ENCODE data around the gene PORCN.
"Not testable (repeated sequence)": the region's sequence is repeated elsewhere in the genome, so short reads cannot be mapped to it uniquely, and the experiment has no call there.

PORCN gene

DNA sequence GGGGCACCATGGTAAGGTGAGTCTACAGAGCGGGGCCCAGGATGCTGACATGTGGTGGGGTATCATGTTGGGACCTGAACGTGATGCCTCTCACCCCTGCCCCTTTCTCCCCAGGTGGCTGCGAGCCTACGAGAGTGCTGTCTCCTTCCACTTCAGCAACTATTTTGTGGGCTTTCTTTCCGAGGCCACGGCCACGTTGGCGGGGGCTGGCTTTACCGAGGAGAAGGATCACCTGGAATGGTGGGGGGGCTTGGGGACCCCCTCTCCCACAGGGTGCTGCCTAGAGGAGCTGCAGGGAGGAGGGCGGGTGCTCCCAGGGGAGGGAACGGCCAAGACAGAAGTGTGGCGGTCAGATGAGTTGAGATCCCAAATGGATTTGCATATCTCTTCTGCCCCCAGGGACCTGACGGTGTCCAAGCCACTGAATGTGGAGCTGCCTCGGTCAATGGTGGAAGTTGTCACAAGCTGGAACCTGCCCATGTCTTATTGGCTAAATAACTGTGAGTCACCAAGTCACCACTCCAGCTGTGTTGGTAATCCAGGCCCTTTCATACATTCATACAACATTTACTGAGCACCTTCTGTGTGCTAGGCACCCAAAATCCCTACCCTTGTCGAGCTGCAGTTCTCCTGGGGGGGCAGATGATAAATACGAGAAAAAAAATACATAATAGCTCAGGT is 5.5 kb downstream of the PORCN start:
- no peak for DNase-seq

DNA sequence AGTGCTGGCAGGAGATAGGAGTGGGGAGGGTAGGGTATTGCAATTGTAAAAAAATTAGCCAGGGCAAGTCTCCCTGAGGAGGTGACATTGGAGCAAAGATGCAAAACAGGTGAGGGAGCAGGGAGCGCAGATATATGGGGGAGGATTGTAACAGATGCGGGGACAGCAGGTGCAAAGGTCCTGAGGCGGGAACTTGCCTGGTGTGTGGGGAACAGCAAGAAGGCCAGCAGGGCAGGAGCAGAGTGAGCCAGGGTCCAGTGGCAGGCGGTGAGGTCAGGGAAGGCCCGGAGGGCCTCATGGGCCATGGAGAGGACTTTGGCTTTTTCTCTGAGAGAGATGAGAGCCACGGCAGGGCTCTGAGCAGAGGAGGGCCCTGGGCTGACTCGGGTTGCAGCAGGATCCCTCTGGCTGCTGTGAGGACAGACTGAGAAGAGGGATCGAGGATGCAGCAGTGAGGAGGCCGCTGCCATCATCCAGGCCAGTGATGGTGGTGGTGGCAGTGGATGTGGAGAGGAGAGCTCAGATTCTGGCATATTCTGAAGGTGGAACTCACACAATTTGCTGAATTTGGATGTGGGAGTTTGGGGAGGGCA is 6.2 kb downstream of the PORCN start:
- DNase-seq: no peak

DNA sequence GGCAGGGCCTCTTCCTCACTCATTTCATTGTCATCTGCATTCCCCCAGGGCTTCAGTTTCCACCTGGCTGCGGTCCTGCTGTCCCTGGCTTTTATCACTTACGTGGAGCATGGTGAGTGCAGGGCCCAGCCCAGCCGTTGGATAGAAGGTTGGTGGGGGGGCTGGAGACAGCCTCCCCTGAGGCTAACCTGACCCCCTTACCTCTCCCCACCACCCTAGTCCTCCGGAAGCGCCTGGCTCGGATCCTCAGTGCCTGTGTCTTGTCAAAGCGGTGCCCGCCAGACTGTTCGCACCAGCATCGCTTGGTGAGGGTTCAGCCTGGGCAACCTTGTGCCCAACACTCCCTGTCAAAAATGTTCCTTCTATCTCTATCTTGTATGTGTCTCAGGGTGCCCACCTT is 7.0 kb downstream of the PORCN start:
- DNase-seq: no peak

DNA sequence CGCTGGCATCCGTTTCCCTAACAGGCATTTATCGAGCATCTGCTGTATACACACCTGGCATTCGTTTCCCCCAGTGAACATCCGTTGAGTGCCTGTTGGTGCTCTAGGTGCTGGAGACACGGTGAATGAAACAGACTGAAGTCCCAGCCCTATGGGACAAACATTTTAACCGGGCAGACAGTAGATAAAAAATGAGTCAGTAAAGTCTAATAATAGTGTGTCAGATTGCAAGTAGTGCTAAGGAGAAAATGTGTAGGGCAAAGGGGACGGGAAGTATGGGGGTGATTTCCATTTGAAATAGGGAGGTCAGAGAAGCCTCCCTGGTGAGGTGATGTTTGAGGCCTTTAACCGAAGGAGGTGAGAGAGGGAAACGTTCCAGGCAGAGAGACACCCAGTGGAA is 7.5 kb downstream of the PORCN start:
- DNase-seq: no peak

DNA sequence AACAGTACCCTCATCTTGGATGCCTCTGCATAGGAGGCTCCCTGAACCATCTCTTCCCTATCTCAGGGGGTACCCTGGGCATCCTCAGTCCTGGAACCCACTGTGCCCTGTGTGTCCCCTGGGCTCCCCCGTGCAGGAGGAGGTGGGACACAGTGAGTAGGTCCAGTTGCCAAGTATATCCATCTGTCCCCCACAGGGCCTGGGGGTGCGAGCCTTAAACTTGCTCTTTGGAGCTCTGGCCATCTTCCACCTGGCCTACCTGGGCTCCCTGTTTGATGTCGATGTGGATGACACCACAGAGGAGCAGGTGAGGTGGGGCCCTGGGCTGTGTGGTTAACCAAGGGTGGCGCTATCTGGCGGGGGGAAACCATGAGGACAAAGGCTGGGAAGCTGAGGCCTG is 8.2 kb downstream of the PORCN start:
- no peak for DNase-seq

DNA sequence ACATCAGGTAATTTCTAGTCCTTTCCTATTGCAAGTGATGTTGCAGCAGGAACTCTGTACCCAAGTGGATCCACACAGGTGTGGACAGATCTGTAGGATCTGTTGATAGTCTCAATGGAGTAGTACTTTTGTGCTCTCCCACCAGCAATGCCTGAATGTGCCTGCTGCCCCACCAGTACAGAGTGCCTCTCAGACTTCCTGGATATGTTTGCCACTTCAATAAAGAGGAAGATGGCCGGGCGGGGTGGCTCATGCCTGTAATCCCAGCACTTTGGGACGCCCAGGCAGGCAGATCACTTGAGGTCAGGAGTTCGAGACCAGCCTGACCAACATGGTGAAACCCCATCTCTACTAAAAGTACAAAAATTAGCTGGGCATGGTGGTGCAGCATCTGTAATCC is 10.7 kb downstream of the PORCN start:
- DNase-seq: not testable (repeated sequence)

DNA sequence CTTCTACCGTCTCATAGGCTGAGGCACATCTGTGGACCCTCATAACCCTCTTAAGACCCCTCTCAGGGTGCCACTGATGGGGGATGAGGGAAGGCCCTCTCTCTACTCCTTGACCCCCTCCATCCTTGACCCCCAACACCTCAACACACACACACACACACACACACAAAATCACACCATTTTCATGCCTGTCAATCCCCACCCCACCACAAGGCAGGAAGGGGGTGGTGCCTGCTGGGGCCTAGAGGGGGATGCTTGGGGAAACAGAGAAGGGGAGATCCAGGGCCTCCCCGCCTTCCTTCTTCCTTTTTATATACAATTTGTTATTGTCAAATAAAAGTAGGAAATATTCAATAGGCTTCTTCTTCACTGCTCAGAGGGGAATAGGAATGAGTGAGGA is 11.7 kb downstream of the PORCN start:
- DNase-seq: no peak

DNA sequence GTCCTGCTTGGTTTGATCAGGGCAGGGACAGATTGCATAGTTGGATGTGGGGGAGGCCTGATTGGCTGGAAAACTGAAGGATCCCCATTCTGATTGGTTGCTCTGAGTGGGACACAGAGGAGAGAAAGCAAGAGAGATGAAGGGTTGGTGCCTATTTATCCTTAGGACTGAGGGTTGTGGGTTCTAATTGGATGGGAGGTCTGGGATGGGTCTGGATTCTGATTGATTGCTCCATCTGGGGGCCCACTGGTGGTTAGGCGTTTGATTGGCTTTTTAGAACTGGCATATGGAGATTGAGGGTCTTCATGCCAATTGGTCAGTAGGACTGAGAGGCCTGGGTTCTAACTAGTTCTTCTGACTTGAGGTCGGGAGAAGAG is 12.2 kb downstream of the PORCN start:
- DNase-seq: no peak

DNA sequence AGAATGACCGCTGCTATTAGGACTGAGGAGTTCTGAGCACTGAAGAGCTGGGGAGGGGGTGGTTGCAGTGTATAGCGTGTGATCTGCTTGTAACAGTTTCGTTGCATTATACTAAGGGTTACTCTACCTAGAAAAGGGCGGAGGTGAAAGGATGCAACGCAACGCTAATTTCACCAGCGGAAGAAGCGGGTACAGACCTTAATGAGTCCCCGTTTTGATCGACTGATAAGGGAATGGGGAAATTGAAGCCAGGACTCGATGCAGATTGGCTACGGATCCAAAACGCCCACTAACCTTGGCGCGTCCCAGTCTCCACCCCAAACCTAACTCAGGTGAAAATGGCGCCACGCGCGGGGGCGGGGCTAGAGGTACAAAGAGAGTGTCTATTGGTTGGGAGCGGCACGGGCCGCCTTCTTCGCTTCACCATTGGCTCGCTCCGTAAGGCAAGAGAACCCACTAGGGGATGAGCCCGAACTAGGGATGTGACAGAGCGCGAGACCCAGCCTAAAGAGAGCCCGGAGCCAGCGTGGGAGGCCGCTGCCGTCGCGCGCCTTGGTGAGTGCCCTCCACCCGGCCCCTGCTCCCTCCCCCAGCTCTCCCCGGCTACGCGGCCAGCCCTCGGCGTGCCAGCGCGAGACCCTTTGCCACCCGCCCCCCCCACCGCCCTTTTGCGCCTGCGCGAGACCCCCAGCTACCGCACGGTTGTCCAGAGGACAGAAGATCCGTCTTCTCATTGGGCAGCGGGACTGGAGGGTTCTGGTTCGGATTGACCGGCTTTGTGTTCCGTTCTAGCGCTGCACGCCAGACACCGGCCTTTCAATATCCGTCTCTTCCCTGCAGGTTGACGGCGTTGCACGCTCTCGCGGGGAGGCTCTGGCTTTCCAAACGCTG is 12.8 kb downstream of the PORCN start, which contains the start of gene EBP:
Gene EBP, plus strand, starts transcription at position 456 of the 891 bp plus-strand sequence. CDS start 1,964 bp downstream, outside the sequence.
- DNase-seq: peak; percentile 65 to 86 (median 85)

DNA sequence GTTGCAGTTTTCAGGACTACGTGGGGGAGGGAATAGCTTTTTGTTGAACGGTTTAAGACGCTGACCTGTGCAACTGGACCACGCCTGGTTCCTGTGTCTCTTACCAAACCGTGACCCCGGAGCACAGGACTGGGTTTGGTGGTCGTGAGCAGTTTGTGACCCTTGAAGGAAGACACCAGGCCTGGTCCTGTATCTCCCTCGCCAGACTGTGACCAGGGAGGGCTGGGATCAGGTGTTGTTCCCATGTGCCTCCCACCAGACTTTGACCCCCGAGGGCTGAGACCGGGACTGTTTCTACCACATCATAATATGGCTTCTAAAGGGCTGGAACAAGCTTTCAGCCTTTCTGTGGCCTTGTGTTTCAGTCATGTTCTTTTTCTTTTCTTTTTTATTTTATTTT is 13.5 kb downstream of the PORCN start:
- DNase-seq: no peak

DNA sequence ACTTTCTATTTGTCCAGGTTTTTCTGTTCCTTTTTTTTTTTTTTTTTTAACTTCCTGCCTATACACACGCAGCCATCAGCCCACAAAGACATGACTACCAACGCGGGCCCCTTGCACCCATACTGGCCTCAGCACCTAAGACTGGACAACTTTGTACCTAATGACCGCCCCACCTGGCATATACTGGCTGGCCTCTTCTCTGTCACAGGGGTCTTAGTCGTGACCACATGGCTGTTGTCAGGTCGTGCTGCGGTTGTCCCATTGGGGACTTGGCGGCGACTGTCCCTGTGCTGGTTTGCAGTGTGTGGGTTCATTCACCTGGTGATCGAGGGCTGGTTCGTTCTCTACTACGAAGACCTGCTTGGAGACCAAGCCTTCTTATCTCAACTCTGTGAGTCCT is 14.9 kb downstream of the PORCN start:
- no peak for DNase-seq

DNA sequence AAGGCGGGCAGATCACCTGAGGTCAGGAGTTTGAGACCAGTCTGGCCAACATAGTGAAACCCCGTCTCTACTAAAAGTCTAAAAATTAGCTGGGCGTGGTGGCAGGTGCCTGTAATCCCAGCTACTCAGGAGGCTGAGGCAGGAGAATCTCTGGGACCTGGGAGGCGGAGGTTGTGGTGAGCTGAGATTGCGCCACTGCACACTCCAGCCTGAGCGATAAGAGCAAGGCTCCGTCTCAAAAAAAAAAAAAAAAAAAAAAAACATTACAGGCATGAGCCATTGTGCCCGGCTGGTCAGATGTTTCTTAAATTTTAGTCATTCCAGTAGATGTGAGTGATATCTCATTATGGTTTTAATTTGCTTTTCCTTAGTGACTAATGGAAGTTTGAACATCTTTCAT is 17.1 kb downstream of the PORCN start:
- DNase-seq: not testable (repeated sequence)

DNA sequence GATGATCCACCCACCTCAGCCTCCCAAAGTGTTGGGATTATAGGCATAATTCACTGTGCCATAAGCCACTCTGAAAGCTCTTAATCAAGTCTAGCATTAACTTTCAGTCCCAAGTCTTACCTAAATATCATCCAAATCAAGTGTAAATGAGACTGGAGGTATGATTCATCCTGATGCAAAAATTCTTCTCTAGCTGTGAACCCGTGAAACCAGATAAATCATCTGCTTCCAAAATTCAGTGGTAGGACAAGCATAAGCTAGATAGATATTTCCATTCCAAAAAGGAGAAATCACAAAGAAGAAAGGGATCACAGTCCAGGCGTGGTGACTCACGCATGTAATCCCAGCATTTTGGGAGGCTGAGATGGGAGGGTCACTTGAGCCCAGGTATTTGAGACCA is 21.9 kb downstream of the PORCN start:
- DNase-seq: no peak

DNA sequence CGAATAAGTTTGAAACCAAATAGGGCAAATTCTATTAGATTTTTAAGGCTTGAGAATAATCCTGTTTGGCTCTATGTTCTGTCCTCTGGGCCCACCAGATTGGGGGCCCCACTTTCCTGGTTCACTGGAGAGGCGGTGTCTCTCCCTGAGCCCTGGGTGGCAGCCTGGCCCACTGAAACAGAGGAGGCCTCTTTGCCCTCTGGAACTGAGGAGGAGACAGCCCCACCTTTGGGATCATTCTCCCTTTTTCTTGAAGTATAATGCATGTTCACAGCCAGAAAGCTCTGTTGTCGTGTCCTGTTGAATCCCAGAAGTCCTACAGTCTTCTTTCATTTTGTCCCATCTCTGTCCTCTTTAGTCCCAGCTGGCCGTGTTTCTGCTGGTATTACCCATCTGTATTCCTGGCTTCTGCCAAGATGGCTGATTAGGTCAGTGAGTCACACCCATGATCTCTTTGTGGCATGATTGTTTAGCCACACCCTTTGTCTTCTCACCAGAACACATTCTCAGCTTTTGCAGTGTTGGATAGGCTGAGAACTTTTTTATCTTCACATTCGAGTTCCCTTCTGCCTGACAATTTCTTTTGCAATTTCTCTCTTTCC is 22.7 kb downstream of the PORCN start:
- no peak for DNase-seq

DNA sequence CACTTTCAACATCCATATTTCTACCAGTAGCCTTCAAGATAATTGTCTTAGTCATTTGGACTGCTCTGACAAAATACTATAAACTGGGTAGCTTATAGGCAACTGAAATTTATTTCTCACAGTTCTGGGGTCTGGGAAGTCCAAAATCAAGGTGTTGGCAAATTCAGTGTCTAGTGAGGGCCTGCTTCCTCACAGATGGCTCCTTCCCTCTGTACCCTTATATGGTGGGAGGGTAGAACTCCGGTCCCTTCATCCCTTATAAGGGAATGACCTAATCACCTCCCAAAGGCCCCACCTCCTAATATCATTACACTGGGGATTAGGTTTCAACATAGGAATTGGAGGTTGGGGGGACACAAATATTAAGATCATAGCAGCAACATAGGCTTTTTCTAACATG is 23.4 kb downstream of the PORCN start:
- no peak for DNase-seq

DNA sequence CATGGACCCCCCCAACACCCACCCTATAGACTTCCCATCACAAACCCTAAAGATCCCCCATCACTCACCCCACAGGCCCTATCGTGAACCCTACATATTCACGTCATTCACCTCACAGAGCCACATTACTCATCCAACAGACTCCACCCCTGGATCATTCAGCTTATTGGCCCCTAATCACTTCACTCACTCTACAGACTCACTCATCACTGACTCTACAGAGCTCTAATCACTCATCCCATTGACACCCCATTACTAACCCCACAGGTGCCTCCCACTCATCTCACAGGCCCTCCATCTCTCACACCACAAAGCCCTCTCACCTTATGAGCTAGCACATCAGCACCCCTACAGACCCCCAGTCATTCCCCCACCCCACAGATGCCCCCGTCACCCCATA is 24.4 kb downstream of the PORCN start:
- DNase-seq: no peak

DNA sequence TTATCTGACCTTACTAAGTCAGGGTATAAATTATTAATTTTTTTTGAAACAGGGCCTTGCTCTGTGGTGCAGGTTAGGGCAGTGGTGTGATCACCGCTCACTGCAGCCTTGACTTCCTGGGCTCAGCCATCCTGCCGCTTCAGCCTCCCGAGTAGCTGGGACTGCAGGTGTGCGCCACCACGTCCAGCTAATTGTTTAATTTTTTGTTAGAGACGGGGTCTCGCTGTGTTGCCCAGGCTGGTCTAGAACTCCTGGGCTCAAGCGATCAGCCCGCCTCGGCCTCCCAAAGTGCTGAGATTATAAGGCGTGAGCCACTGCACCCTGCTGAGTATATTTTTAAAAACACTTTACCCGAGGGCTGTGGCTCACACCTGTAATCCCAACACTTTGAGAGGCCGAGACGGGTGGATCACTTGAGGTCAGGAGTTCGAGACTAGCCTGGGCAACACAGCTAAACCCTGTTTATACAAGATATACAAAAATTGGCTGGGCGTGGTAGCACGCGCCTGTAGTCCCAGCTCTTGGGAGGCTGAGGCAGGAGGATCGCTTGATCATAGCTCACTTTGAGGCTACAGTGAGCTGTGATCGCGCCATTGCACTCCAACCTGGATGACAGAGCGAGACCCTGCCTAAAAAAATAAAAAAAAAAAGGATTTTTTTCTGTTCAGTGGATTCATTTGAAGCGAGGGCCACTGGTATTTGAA is 30.0 kb downstream of the PORCN start:
- DNase-seq: no peak

DNA sequence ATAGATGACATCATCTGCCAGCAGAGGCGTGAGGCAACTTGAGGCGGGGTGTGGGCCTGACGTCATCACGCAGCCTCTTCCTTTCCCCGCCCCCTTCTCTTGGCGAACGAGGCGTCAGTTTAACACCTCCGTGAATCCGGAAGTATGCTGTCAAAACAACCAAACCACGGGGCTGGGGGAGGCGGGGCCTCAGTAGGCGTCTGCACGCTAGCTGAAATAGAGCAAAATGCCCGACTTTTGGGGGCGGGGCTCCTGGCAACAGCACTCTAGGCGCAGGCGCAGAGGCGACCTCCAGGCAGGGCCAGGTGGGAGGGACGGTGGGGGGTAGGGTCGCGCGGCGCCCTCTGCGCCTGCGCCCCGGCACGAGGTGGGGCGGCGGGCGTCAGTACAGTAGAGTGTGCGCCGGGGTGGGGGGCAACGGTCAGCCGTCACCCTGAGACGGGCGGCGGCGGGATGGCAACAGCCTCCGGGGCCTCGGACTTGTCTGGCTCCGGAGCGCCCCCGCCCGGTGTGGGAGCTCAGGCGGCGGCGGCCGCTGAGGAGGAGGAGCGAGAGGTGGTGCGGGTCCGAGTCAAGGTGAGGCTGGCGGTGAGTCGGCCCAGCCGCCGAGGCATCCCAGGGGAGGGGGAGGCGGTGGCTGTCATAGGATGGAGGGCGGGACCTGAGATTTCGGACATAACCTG is 30.7 kb downstream of the PORCN start, which contains the start of gene TBC1D25:
Gene TBC1D25, plus strand, starts transcription at position 370 of the 683 bp plus-strand sequence. Its CDS starts 84 bp downstream, at position 454.
- peak; percentile 83 to 93 (median 87) for DNase-seq

DNA sequence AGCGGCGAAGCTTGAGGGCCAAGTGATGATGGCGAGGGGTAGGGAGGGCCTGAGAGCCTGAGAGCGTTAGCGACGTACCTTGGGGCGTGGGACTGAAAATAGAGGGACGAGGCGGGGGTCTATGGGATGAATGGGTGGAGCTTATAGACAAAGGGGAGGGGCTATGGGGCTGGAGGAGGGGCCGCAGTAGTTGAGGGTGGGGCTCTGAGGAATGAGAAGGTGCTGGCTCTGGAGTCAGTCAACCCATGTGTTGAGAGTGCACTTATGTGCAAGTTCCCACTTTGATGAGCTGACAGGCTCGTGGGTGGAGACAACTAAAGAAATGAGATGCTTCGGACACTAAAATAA is 31.2 kb downstream of the PORCN start:
- DNase-seq: peak in 3 of 4 experiments; percentile 4 to 30 (median 26)

DNA sequence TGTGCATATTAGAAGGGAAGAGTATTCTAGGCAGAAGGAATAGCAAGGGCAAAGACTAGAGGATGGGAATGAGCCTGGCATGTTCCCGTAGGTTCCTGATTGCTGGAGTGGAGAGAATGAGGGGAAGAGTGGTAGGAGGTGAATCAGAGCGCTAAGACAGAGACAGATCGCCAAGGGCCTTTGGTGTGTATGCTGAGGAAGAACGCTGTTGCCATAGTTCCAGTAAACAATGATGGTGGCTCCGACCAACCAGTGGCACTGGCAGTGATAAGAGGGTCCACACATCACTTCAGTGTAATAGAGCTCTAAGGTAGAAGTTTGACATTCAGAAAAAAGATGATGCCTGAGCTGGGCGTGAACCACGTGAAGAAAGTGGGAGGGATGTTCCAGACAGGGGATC is 31.7 kb downstream of the PORCN start:
- DNase-seq: no peak

DNA sequence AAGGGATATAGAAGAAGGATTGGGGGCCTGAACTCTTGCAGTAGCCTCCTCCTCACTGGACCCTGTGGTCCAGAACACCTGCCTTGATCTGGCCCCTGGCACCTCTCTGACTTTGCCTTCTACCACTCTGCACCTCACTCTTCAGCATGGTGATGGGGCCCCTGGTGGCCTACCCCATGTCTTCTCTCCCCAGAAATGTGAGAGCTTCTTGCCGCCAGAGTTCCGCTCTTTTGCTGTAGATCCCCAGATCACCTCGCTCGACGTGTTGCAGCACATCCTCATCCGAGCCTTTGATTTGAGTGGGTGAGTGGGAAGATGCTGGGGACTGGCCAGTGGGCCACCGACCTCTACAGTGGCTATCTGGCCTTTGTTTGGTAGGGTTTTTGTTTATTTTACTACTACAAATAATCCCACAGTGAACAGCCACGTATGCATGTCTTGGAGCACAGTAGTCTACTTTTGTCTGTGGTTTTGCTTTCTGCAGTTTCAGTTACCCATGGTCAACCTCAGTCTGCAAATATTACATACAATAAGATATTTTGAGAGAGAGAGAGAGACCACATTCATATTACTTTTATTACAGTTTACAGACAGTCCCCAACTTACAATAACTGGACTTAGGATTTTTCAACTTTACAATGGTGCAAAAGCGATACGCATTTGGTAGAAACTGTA is 32.5 kb downstream of the PORCN start:
- no peak for DNase-seq

DNA sequence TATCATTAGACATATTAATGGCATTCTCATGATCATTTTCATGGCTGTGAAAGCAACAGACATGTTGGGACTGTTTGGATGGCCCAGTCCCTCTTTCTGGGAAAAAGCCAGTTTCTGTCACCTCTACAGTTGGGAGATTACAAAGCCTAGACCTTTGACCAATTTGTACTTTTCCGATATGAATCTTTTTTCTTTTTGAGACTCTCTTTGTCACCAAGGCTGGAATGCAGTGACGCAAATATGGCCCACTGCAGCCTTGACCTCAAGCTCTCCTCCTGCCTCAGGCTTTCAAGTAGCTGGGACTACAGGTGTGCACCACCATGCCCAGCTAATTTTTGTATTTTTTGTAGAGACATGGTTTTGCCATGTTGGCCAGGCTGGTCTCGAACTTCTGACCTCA is 40.1 kb downstream of the PORCN start:
- no peak for DNase-seq

Measured in activated CD4-positive, CD25-positive, alpha-beta regulatory T cell (primary cell).